Neural crest cell (in vitro differentiated cells): ENCODE results near the gene WDR38. TPM values are rescaled to one million over a fixed set of nuclear protein-coding genes. Genes with fewer than 3 reads are reported as not detected.

Source experiments
- DNase-seq: peaks from one replicate; pipeline ENCODE4 v3.0.0; 2021; ENCODE audit warnings: low read depth, mixed read lengths, low spot score
- H3K27ac Mint-ChIP-seq: one replicate; pipeline ENCODE4 v1.8.0; 2021; ENCODE audit warnings: mild to moderate bottlenecking, mixed read lengths; ENCODE audit not compliant: unreplicated experiment
- H3K27me3 Mint-ChIP-seq: 2 replicates; pipeline ENCODE4 v1.8.0; 2021; ENCODE audit warnings: low read depth, mild to moderate bottlenecking, mixed read lengths
- H3K36me3 Mint-ChIP-seq: 2 replicates; pipeline ENCODE4 v1.8.0; 2021; ENCODE audit warnings: low read depth, mild to moderate bottlenecking, mixed read lengths
- H3K4me1 Mint-ChIP-seq: 2 replicates; pipeline ENCODE4 v1.8.0; 2021; ENCODE audit warnings: mixed read lengths
- H3K4me3 Mint-ChIP-seq: one replicate; pipeline ENCODE4 v1.8.0; 2021; ENCODE audit warnings: mild to moderate bottlenecking, mixed read lengths
- H3K9me3 Mint-ChIP-seq: 2 replicates; pipeline ENCODE4 v1.8.0; 2021; ENCODE audit warnings: mixed read lengths
- CTCF ChIP-seq: fragments of 200-600 bp; sonication (generic); conservative IDR thresholded peaks from 2 replicates; pipeline ENCODE4 v1.5.0; 2021; ENCODE audit warnings: antibody characterized with exemption, mild to moderate bottlenecking
- total RNA-seq: library from RNA; stranded (reverse); gene quantifications from 2 replicates; pipeline ENCODE4 v1.2.1, GENCODE V29; 2021

The WDR38 gene
- total RNA-seq, 1 donor from 2014 or later = not detected

- Mint-ChIP-seq H3K4me1 (peaks cover 28% of the 10 kb centered on the region), H3K4me3 (no peak overlapping the region), H3K27ac (no peak overlapping the region), H3K27me3 (no peaks in the 10 kb centered on the region), H3K9me3 (no peaks in the 10 kb centered on the region), H3K36me3 (no peaks in the 10 kb centered on the region)
- no peak for TF ChIP-seq CTCF
- no peak for DNase-seq
Measured at GRCh38 chr9:124809741-124810500, 43.3 kb upstream of the WDR38 start.

DNA sequence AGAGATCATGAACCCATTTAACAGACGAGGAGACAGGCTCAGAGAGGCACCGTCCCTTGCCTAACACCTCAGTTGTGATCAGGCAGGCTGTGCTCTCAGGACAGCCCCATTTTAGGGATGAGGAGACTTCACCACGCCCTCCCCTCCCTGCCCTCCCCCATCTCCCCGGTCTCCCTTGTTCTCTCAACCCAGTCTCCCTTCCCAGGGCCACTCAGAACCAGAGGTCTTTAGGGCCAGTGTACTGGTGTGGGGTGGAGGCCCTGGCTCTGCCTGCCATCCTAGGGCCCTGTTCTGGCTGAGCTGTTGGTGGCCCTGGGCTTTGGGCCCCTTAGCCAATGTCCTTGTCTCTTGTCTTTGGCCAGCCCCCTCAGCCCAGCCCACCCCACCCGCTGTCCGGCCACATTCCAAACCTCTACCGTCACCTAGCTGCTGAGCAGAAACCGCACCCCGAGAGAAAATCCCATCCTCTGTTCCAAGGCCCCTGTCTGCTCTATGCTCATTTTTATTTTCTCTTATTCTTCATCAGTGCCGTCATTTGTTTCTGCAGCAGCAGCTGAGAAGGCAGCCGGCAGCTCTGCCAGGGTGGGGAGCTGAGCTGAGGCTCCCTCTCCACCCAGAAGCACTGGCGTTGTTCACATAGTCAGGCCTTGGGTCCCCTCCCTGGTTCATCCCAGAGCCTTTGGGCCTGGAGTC lies 42.5 kb upstream of the WDR38 start:
- Mint-ChIP-seq H3K9me3 (no peaks in the 10 kb centered on the region), H3K4me3 (no peak overlapping the region), H3K4me1 (peaks cover 28% of the 10 kb centered on the region), H3K36me3 (no peaks in the 10 kb centered on the region), H3K27ac (no peak overlapping the region), H3K27me3 (no peaks in the 10 kb centered on the region)
- no peak for DNase-seq
- no peak for TF ChIP-seq CTCF

GRCh38 chr9:124812441-124812876 lies 40.8 kb upstream of the WDR38 start:
- Mint-ChIP-seq H3K27ac (no peak overlapping the region), H3K36me3 (no peaks in the 10 kb centered on the region), H3K27me3 (no peaks in the 10 kb centered on the region), H3K4me3 (no peak overlapping the region), H3K4me1 (peaks cover 28% of the 10 kb centered on the region), H3K9me3 (no peaks in the 10 kb centered on the region)
- TF ChIP-seq CTCF = no peak
- no peak for DNase-seq

DNA sequence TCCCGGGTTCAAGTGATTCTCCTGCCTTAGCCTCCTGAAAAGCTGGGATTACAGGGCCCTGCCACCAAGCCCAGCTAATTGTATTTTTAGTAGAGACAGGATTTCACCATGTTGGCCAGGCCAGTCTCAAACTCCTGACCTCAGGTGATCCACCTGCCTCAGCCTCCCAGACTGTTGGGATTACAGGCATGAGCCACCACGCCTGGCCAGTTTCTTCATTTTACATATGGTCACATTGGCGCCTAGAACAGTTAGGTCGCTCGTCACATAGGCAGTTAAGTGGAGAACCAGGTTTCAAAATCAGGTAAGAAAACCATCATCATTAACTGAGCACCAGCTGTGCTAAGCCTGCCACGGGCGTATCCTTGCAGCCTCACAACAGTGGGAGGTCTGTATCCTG lies 40.2 kb upstream of the WDR38 start:
- Mint-ChIP-seq H3K4me1 (peaks cover 28% of the 10 kb centered on the region), H3K27me3 (no peaks in the 10 kb centered on the region), H3K4me3 (no peak overlapping the region), H3K36me3 (no peaks in the 10 kb centered on the region), H3K27ac (no peak overlapping the region), H3K9me3 (no peaks in the 10 kb centered on the region)
- no peak for TF ChIP-seq CTCF
- no peak for DNase-seq

- no peaks in the 10 kb centered on the region for H3K27me3 Mint-ChIP-seq
- no peaks in the 10 kb centered on the region for H3K9me3 Mint-ChIP-seq
- H3K4me1 Mint-ChIP-seq = peaks cover 24% of the 10 kb centered on the region
- no peak overlapping the region for H3K4me3 Mint-ChIP-seq
- peak overlapping the region; percentile 43 for H3K27ac Mint-ChIP-seq
- DNase-seq = no peak
- no peaks in the 10 kb centered on the region for H3K36me3 Mint-ChIP-seq
- no peak for TF ChIP-seq CTCF
Measured at GRCh38 chr9:124813501-124814163, 39.6 kb upstream of the WDR38 start.
